Left hindlimb (tissue), 1 donor: ENCODE data around the gene SHISA5.

Experiments
- DNase-seq: peaks from one replicate; pipeline ENCODE4 v3.0.0-alpha.2; 2018

SHISA5 gene

DNA sequence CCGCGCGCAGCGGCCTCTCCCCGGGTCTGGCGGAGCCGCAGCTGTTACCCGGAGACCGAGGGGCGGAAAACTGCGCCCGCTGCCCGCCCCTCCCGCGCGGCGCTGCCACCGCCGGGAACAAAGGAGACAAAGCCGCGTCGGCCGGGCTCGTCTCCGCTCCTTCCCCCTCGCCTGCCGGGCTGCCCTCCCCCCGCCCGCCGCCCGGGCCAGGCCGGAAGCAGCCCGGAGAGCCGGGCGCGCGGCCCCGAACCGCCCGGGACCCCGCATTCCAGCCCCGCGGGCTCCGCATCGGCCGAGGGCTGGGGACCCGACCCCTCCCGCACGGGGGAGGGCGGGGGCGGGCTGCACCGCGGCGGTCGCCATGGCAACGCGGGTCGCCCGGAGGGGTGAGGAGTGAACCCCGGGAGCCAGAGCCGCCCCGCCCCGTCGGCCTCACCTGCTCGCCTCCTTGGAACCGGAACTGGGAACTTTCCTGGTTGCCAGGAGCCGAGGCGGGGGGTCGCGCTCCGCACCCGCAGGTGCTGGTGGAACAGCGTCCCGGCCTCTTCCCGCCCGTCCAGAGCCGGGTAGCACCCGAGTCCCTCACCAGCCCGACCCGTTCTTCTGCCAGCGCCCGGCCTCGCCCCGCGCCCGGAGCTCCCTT lies 74.5 kb downstream of the SHISA5 start:
- peak; percentile 67 for DNase-seq

GRCh38 chr3:48428572-48429316 lies 75.2 kb downstream of the SHISA5 start:
- peak; percentile 81 for DNase-seq

DNA sequence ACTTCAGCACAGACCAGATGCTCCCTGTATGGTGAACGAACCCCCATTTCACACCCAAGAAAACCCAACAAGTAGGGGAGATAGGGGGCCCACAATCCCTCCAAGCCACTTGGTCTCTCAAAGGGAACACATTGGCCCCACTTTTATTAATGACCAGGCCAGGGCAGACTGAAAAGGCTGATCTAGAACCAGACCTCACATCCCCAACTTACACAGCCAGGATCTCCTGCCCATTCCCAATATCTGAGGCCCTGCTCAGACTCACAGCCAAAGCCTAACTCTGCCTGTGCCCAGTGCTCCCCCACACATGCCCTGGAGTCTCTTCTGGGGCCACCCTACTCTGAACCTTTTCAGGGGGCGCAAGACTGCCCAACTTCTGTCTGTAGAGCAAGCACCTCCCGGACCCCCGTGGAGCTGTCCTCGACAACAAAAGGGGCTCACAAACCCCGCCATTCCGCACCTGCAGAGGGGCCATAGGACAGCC lies 75.8 kb downstream of the SHISA5 start:
- DNase-seq = no peak

GRCh38 chr3:48427630-48427962 lies 76.4 kb downstream of the SHISA5 start:
- DNase-seq = peak; percentile 31

GRCh38 chr3:48426944-48427629 lies 76.9 kb downstream of the SHISA5 start:
- no peak for DNase-seq

DNA sequence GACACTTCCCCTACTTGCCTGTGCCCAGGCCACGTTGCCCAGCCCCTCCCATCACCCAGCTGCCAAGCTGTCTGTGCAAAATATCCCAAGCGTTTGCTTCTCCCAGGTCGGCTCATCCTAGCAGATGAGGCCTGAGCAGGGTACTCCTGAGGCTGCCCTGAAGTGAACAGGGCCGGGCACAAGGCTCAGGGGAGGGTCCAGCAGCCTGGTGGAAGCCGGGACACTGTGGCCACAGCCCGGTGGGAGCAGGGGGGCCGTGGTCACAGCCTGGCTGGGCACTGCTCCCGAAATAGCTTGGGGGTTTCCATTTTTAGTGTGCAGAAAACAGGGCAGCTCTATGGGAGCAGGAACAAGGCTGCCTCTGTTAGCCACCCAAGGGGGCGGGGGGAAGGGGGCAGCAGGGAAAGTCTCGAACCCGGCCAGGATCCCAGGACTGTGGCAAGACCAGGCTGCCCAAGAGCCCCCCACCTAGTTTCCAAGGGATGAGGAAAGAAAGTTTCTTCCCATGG lies 77.5 kb downstream of the SHISA5 start:
- peak; percentile 85 for DNase-seq

GRCh38 chr3:48425281-48425812 lies 78.6 kb downstream of the SHISA5 start:
- peak; percentile 59 for DNase-seq

- no peak for DNase-seq
Measured at GRCh38 chr3:48423883-48424695, 79.9 kb downstream of the SHISA5 start.

DNA sequence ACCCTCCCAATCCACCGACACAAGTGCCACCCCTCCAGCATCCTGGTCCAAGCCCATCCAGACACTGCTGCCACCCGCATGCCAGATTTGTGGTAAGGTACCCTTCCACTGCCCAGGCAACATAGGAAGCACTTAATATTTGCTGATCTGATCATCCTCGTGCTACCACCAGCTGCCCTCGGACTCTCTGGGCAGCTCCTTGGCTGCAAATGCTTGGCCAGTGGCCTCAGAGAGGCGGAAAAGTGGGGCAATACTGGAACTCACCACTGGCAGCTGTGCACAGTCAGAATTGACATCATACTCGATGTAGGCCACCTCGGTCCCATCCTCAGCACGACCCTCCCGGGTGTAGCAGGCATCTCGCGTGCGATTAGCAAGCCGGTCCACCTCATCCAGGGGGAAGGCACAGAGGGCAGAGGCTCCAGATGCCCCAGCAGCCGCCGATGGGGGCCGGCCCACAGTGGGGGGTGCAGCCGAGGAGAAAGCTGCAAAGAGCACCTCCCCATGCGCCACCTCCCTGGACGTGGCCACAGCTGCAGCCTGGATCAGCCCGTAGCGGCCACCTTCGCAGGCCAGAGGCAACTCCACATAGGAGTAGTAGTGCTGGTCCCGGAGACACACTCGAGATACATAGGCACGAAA lies 80.6 kb downstream of the SHISA5 start:
- DNase-seq = no peak

- no peak for DNase-seq
Measured at GRCh38 chr3:48422681-48423080, 81.3 kb downstream of the SHISA5 start.

DNA sequence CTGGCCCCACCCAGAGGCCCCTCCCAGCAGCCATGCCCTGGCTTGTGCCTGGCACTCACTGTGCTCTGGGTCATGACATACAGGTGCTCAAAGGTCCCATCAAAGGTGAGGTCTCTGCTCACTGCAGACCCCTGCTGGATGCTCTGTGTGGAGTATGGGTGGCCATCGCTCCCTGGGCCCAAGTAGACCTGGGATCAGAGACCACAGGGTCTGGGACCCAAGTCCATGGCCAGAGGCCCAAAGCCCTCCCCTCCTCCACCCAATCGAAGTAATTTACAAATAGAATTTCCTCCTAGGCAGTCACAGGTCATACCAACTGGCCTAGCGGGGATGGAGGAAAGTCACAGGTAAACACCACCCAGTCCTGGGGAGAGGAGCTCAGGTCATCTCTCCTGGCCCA lies 81.7 kb downstream of the SHISA5 start:
- DNase-seq = no peak

- no peak for DNase-seq
Measured at GRCh38 chr3:48420561-48420960, 83.4 kb downstream of the SHISA5 start.

GRCh38 chr3:48419597-48419996 lies 84.4 kb downstream of the SHISA5 start:
- DNase-seq = no peak

DNA sequence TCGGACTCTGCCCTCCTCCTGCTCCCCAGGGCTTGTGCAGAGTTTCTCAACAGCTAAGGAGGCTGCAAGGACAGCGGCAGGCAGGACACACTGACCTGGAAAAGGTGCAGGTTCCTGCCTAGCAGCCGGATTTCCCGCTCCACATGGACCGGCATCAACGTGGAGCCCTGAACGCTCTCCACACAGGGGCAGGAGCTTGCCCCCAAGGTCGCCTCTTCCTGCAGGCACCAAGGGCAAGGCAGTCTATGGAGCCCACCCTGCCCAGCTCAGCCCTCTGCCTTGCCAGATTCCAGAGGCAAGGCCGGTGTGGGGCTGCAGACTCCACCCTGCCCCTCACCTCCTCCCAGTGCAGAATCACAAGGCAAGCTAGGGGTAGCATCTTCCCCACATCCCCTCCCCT lies 84.8 kb downstream of the SHISA5 start:
- no peak for DNase-seq

DNA sequence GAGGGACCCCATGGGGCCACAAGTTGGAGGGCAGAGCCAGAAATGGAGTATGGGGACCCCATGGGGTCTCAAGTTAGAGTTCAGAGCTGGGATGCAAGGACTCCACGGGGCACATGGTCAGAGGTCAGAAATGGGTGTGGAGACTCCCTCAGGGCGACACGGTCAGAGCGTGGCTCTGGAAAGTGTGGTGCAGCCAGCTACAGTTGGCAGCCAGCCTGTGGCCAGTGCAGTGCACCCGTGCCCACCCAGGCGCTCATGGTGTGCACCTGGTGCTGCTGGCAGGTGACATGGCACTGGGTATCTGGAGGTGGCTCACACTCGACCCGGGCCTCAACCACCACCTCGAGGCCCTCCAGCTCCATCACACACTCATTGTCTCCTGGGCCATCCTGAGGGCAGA lies 85.3 kb downstream of the SHISA5 start:
- DNase-seq = no peak

- DNase-seq = no peak
Measured at GRCh38 chr3:48418140-48418539, 85.8 kb downstream of the SHISA5 start.
